CD4-positive, alpha-beta memory T cell (primary cell): ENCODE data around the gene B3GNT3. TPM values are rescaled to one million over a fixed set of nuclear protein-coding genes. Genes with fewer than 3 reads are reported as not detected.

ENCODE experiments used
- CTCF ChIA-PET: fragments of 350-600 bp; sonication (Branson Sonifier 250); formaldehyde crosslinking; loops from one replicate; lab custom pipeline; 2021; ENCODE audit warnings: inconsistent platforms; ENCODE audit not compliant: partially characterized antibody; lab: Charles Lee
- POLR2A ChIA-PET: fragments of 350-600 bp; sonication (Branson Sonifier 250); formaldehyde crosslinking; loops from one replicate; lab custom pipeline; 2021; ENCODE audit not compliant: partially characterized antibody; lab: Charles Lee
- DNase-seq, 5 donors: peaks; one replicate each; pipeline versions ENCODE4 v3.0.0 to v3.0.0-alpha.2; 2020 to 2022; ENCODE audit warnings: mixed read lengths in 1 of 5
- H3K27ac ChIP-seq: one replicate; pipeline ENCODE4 v1.7.0; 2013; ENCODE audit warnings: low read depth, low read length
- H3K27me3 ChIP-seq: 2 replicates; pipeline ENCODE4 v1.7.0; 2013; ENCODE audit warnings: mild to moderate bottlenecking, low read length, moderate library complexity; ENCODE audit not compliant: insufficient read depth
- H3K36me3 ChIP-seq: 2 replicates; pipeline ENCODE4 v1.7.0; 2013; ENCODE audit warnings: mild to moderate bottlenecking, low read length, moderate library complexity; ENCODE audit not compliant: insufficient read depth
- H3K4me1 ChIP-seq: 2 replicates; pipeline ENCODE4 v1.7.0; 2013; ENCODE audit warnings: mild to moderate bottlenecking, low read length, moderate library complexity; ENCODE audit not compliant: insufficient read depth
- H3K4me3 ChIP-seq, 2 donors: one replicate each; pipeline ENCODE4 v1.7.0; 2013; ENCODE audit warnings: low read length in 2 of 2, mild to moderate bottlenecking in 1 of 2
- H3K9me3 ChIP-seq, 2 donors: one replicate each; pipeline ENCODE4 v1.7.0; 2013; ENCODE audit warnings: low read length in 2 of 2, control low read depth in 1 of 2; ENCODE audit not compliant: control insufficient read depth in 1 of 2
- H3K27ac Mint-ChIP-seq, 7 donors: one replicate each; pipeline ENCODE4 v1.8.0; 2020 to 2021; ENCODE audit warnings: mixed read lengths in 7 of 7, mild to moderate bottlenecking in 6 of 7, inconsistent platforms in 3 of 7, moderate library complexity in 3 of 7
- H3K27me3 Mint-ChIP-seq, 2 donors: one replicate each; pipeline ENCODE4 v1.8.0; 2020 to 2021; ENCODE audit warnings: mixed read lengths in 2 of 2
- H3K36me3 Mint-ChIP-seq, 2 donors: one replicate each; pipeline ENCODE4 v1.8.0; 2020 to 2021; ENCODE audit warnings: mixed read lengths in 2 of 2, inconsistent platforms in 1 of 2, mild to moderate bottlenecking in 1 of 2
- H3K4me1 Mint-ChIP-seq, 4 donors: one replicate each; pipeline ENCODE4 v1.8.0; 2020 to 2021; ENCODE audit warnings: mixed read lengths in 4 of 4, mild to moderate bottlenecking in 1 of 4
- H3K4me3 Mint-ChIP-seq, 8 donors: one replicate each; pipeline ENCODE4 v1.8.0; 2020 to 2021; ENCODE audit warnings: mixed read lengths in 8 of 8, mild to moderate bottlenecking in 7 of 8, moderate library complexity in 6 of 8, inconsistent platforms in 3 of 8
- H3K9me3 Mint-ChIP-seq, 8 donors: one replicate each; pipeline ENCODE4 v1.8.0; 2020 to 2021; ENCODE audit warnings: mixed read lengths in 8 of 8, mild to moderate bottlenecking in 5 of 8, inconsistent platforms in 3 of 8, moderate library complexity in 1 of 8
- intact Hi-C: fragments of 100-400 bp; cut with micrococcal nuclease; formaldehyde crosslinking; loops from one replicate; pipeline ENCODE4 v1.15.1; 2023
- polyA plus RNA-seq, 2 donors: library from polyadenylated mRNA; unstranded; fragments of 300-500 nt; fragmentation: Illumina TruSeq; gene quantifications; one replicate each; pipeline ENCODE4 v1.2.3, GENCODE V29; 2021
- total RNA-seq, 2 experiments: library from RNA; stranded (reverse); gene quantifications; one replicate each; pipeline ENCODE4 v1.2.3, GENCODE V29; 2021

Gene B3GNT3
- total and polyA plus RNA-seq, 4 experiments from 2014 or later: 0.34 to 0.72 TPM; not detected in 2

DNA sequence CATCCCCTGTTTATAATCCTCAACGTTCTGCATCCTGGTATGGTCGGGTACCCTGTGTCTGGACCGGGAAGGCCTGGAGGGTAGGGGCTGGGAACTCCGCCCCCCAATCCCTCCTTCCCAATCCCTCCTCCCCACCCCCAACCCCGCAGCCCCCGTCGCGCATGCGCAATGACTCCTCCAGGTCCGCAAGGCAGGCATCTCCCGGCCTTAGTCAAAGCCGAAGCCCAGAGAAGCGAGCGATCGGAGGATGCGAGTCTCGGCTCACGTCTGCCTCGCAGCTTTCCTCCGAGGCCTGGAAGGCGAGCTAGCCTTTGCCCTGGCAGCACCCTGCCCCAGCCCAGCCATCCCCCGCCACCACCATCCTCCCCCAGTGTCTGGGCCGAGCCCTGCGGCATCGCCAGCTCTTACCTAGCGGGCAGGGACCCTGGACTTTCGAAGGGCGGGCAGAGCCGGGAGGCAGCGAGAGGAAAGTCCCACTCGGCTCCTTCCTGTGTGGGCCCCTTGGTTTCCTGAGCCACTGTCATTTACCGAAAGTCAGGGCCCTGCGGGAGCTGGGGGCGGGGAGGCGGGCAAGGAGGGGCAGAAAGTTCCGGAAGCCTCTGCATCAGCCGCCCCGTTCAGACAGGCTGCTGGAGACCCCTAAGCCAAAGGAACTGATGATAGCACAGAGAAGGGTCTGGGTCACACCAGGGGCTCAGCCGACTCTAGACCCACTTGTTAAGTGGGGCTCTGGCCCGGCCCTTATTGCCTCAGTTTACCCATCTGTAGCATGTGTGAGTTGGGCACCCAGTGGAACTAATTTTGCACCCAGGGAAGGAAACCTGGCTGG is 52.8 kb downstream of the B3GNT3 start, which contains the start of gene JAK3:
TSS of gene JAK3 (minus strand) at position 445 of the 829 bp plus-strand sequence. CDS start 3,565 bp downstream, outside the sequence.
- Histone ChIP-seq H3K27ac (peak within 1 kb of the TSS; percentile 91), H3K9me3 (no peaks in the 10 kb centered on the region), H3K36me3 (peaks cover 16% of the 10 kb centered on the region), H3K27me3 (no peaks in the 10 kb centered on the region), H3K4me3 (peak within 1 kb of the TSS; percentile 52 to 76), H3K4me1 (peaks cover 76% of the 10 kb centered on the region)
- peak; percentile 80 to 91 (median 84) for DNase-seq
- Mint-ChIP-seq H3K27me3 (no peaks in the 10 kb centered on the region), H3K27ac (peak within 1 kb of the TSS; percentile 95 to 98 (median 97)), H3K4me3 (peak within 1 kb of the TSS; percentile 91 to 98 (median 94)), H3K36me3 (peaks cover 9 to 19% of the 10 kb centered on the region in 2 donors), H3K4me1 (peaks cover 39 to 80% (median 59%) of the 10 kb centered on the region in 4 donors), H3K9me3 (no peaks in the 10 kb centered on the region)
- CTCF ChIA-PET: interaction anchor here (0.6 to 4.9 kb wide), 11 partner anchors 8 to 91 kb away, joined by 3 to 49 read pairs (median 4); partner anchors contain the start of genes CCDC124 and RPL18A
- POLR2A ChIA-PET: interaction anchor here (0.6 to 7.1 kb wide), 18 partner anchors 9 to 434 kb away, joined by 3 to 60 read pairs (median 4); partner anchors contain the start of genes CCDC124, FCHO1, JUND and MAP1S
- intact Hi-C loops: loop anchor here (1.0 kb wide), 1 partner anchor 44 kb away; no protein-coding TSS in a partner anchor

GRCh38 chr19:17848595-17849292 is 53.8 kb downstream of the B3GNT3 start:
- no peak for DNase-seq
- peaks cover 4 to 14% of the 10 kb centered on the region in 2 donors for H3K36me3 Mint-ChIP-seq
- CTCF ChIA-PET: interaction anchor here (0.6 to 4.9 kb wide), 8 partner anchors 11 to 274 kb away, joined by 3 to 49 read pairs (median 3); partner anchors contain the start of gene RPL18A
- Histone ChIP-seq H3K36me3 (peaks cover 6% of the 10 kb centered on the region), H3K4me3 (no peak overlapping the region), H3K27ac (peak overlapping the region; percentile 91), H3K4me1 (peaks cover 66% of the 10 kb centered on the region), H3K27me3 (no peaks in the 10 kb centered on the region), H3K9me3 (no peaks in the 10 kb centered on the region)
- intact Hi-C loops: loop anchor here (1.0 kb wide), 1 partner anchor 45 kb away; no protein-coding TSS in a partner anchor
- peak overlapping the region; percentile 95 to 98 (median 97) for H3K27ac Mint-ChIP-seq
- peaks cover 33 to 74% (median 54%) of the 10 kb centered on the region in 4 donors for H3K4me1 Mint-ChIP-seq
- H3K9me3 Mint-ChIP-seq: no peaks in the 10 kb centered on the region
- H3K4me3 Mint-ChIP-seq: peak overlapping the region; percentile 91 to 98 (median 94)
- no peaks in the 10 kb centered on the region for H3K27me3 Mint-ChIP-seq
- POLR2A ChIA-PET: interaction anchor here (0.6 to 7.1 kb wide), 10 partner anchors 12 to 141 kb away, joined by 3 to 60 read pairs (median 8); partner anchors contain the start of genes CCDC124, FCHO1, MAP1S and RPL18A

GRCh38 chr19:17854061-17854460 is 59.1 kb downstream of the B3GNT3 start:
- Histone ChIP-seq H3K27ac (no peak overlapping the region), H3K9me3 (no peaks in the 10 kb centered on the region), H3K27me3 (no peaks in the 10 kb centered on the region), H3K36me3 (no peaks in the 10 kb centered on the region), H3K4me3 (no peak overlapping the region), H3K4me1 (peaks cover 37% of the 10 kb centered on the region)
- no peak overlapping the region for H3K4me3 Mint-ChIP-seq
- H3K4me1 Mint-ChIP-seq: peaks cover 20 to 35% (median 29%) of the 10 kb centered on the region in 4 donors
- H3K9me3 Mint-ChIP-seq: peaks cover 0 to 2% (median 0%) of the 10 kb centered on the region in 8 donors
- CTCF ChIA-PET: interaction anchor here (0.8 to 11.3 kb wide), 15 partner anchors 8 to 248 kb away, joined by 3 to 306 read pairs (median 7); partner anchors contain the start of genes CCDC124 and JAK3
- no peaks in the 10 kb centered on the region for H3K36me3 Mint-ChIP-seq
- H3K27ac Mint-ChIP-seq: no peak overlapping the region
- H3K27me3 Mint-ChIP-seq: no peaks in the 10 kb centered on the region
- DNase-seq: no peak
- intact Hi-C loops: loop anchor here (2.0 to 10.0 kb wide), 2 partner anchors 79 to 389 kb away; partner anchors contain the start of gene NXNL1
- POLR2A ChIA-PET: interaction anchor here (1.0 to 8.1 kb wide), 4 partner anchors 10 to 79 kb away, joined by 4 to 340 read pairs (median 7); partner anchors contain the start of gene CCDC124

GRCh38 chr19:17855280-17856152 is 60.6 kb downstream of the B3GNT3 start:
- H3K36me3 ChIP-seq: no peaks in the 10 kb centered on the region
- intact Hi-C loops: loop anchor here (1.0 to 10.0 kb wide), 6 partner anchors 71 to 391 kb away; partner anchors contain the start of genes MAP1S and NXNL1
- Mint-ChIP-seq H3K4me3 (peak overlapping the region in 2 of 8 donors; percentile 32 to 65), H3K36me3 (peaks cover 6 to 10% of the 10 kb centered on the region in 2 donors), H3K27ac (peak overlapping the region in 6 of 7 donors; percentile 26 to 89 (median 67)), H3K27me3 (no peaks in the 10 kb centered on the region), H3K9me3 (peaks cover 0 to 2% (median 0%) of the 10 kb centered on the region in 8 donors), H3K4me1 (peaks cover 19 to 38% (median 28%) of the 10 kb centered on the region in 4 donors)
- ChIA-PET CTCF (interaction anchor here (0.5 to 11.3 kb wide), 29 partner anchors 9 to 360 kb away, joined by 3 to 306 read pairs (median 4); partner anchors contain the start of genes CCDC124, JAK3 and MAP1S), POLR2A (interaction anchor here (0.6 to 8.1 kb wide), 10 partner anchors 10 to 332 kb away, joined by 3 to 340 read pairs (median 4); partner anchors contain the start of genes CCDC124, FCHO1 and SLC5A5)
- H3K27me3 ChIP-seq: no peaks in the 10 kb centered on the region
- H3K27ac ChIP-seq: no peak overlapping the region
- no peaks in the 10 kb centered on the region for H3K9me3 ChIP-seq
- H3K4me3 ChIP-seq: no peak overlapping the region
- H3K4me1 ChIP-seq: peaks cover 29% of the 10 kb centered on the region
- peak; percentile 78 to 86 (median 80) for DNase-seq

- H3K27me3 Mint-ChIP-seq: no peaks in the 10 kb centered on the region
- intact Hi-C loops: loop anchor here (1.0 to 10.0 kb wide), 9 partner anchors 9 to 395 kb away; partner anchors contain the start of genes FCHO1, MAP1S and NXNL1
- H3K36me3 ChIP-seq: peaks cover 38% of the 10 kb centered on the region
- peaks cover 29 to 35% of the 10 kb centered on the region in 2 donors for H3K36me3 Mint-ChIP-seq
- H3K4me3 Mint-ChIP-seq: peak within 1 kb of the TSS; percentile 98 to 100 (median 100)
- peak; percentile 96 to 100 (median 99) for DNase-seq
- H3K4me3 ChIP-seq: peak within 1 kb of the TSS; percentile 91 to 100
- ChIA-PET CTCF (interaction anchor here (0.6 to 11.3 kb wide), 39 partner anchors 10 to 410 kb away, joined by 3 to 306 read pairs (median 3); partner anchors contain the start of genes CCDC124, JAK3, MAP1S and SLC5A5), POLR2A (interaction anchor here (0.6 to 8.1 kb wide), 31 partner anchors 10 to 931 kb away, joined by 3 to 340 read pairs (median 4); partner anchors contain the start of genes ARRDC2, CCDC124, FCHO1 and JAK3)
- peaks cover 0 to 2% (median 0%) of the 10 kb centered on the region in 8 donors for H3K9me3 Mint-ChIP-seq
- H3K4me1 ChIP-seq: peaks cover 36% of the 10 kb centered on the region
- H3K27ac Mint-ChIP-seq: peak within 1 kb of the TSS; percentile 88 to 100 (median 98)
- H3K4me1 Mint-ChIP-seq: peaks cover 21 to 46% (median 29%) of the 10 kb centered on the region in 4 donors
- peak within 1 kb of the TSS; percentile 79 for H3K27ac ChIP-seq
- no peaks in the 10 kb centered on the region for H3K9me3 ChIP-seq
- H3K27me3 ChIP-seq: no peaks in the 10 kb centered on the region
These were observed 64.8 kb downstream of the B3GNT3 start, which contains the start of gene RPL18A for GRCh38 chr19:17859533-17860330. RPL18A (plus strand) TSS chr19:17859910; CDS start chr19:17859957, 47 bp downstream.
